ENCODE data around the gene KLHL29.

Gene KLHL29

GRCh38 chr2:23681356-23682140 is 296.6 kb downstream of the KLHL29 start:
- peaks cover 8 to 14% of the 10 kb centered on the region in 2 donors for H3K4me1 ChIP-seq (ENCODE audit: control insufficient read depth in 2 of 2, insufficient read depth in 1 of 2, low read depth in 1 of 2, low read length in 2 of 2)
- H3K9me3 ChIP-seq (replicated peaks in 1 of 2; ENCODE audit: control insufficient read depth in 2 of 2, insufficient read depth in 1 of 2, low read depth in 1 of 2, low read length in 2 of 2), result peaks cover 0 to 17% of the 10 kb centered on the region in 2 donors
- H3K4me3 ChIP-seq (ENCODE audit: low read length in 2 of 2), result no peak overlapping the region
- no peaks in the 10 kb centered on the region for H3K79me1 ChIP-seq (ENCODE audit: low read depth, low read length)
- no peak overlapping the region for H2BK120ac ChIP-seq (ENCODE audit: low read depth, low read length)
- no peak overlapping the region for H3K9ac ChIP-seq (ENCODE audit: low read depth, low read length, poor library complexity)
- H3K14ac ChIP-seq (ENCODE audit: low read length), result no peak overlapping the region
- H2AK5ac ChIP-seq (ENCODE audit: low read depth, low read length), result peak overlapping the region; percentile 71
- no peak overlapping the region for H4K8ac ChIP-seq (ENCODE audit: low read depth, low read length)
- no peak overlapping the region for H3K4me2 ChIP-seq (ENCODE audit: insufficient read depth, low read length, poor library complexity, severe bottlenecking)
- no peaks in the 10 kb centered on the region for H3K27me3 ChIP-seq (ENCODE audit: control insufficient read depth in 3 of 3, insufficient read depth in 3 of 3, low read depth in 1 of 3, low read length in 3 of 3)
- no peak overlapping the region for H4K91ac ChIP-seq (ENCODE audit: low read depth, low read length, poor library complexity)
- H2BK5ac ChIP-seq (ENCODE audit: low read length), result no peak overlapping the region
- no peaks in the 10 kb centered on the region for H3K36me3 ChIP-seq (replicated peaks in 1 of 2; ENCODE audit: control insufficient read depth in 2 of 2, insufficient read depth in 2 of 2, low read length in 2 of 2)
- H3K27ac ChIP-seq (replicated peaks; ENCODE audit: low read length), result no peak overlapping the region
- DNase-seq (ENCODE audit: low spot score), result no peak
- no peak overlapping the region for H2BK12ac ChIP-seq (ENCODE audit: low read length)
- H3K23ac ChIP-seq (ENCODE audit: low read depth, low read length, poor library complexity), result no peak overlapping the region
- H3K18ac ChIP-seq (ENCODE audit: low read length), result no peak overlapping the region
- no peak overlapping the region for H2BK15ac ChIP-seq (ENCODE audit: low read length)
- WGBS, 2 donors (ENCODE audit: extremely low coverage in 2 of 2, insufficient read length in 2 of 2, insufficient replicate concordance in 1 of 2), result no CpG with 5 or more reads among the region's 15 CpGs
- H2AFZ ChIP-seq (ENCODE audit: low read length), result no peak overlapping the region
- H3K4ac ChIP-seq (ENCODE audit: low read length), result no peak overlapping the region

GRCh38 chr2:23682481-23682880 is 297.5 kb downstream of the KLHL29 start:
- Histone ChIP-seq H2BK120ac (ENCODE audit: low read depth, low read length) (no peak overlapping the region), H4K8ac (ENCODE audit: low read depth, low read length) (no peak overlapping the region), H2BK12ac (ENCODE audit: low read length) (no peak overlapping the region), H3K27ac (replicated peaks; ENCODE audit: low read length) (no peak overlapping the region), H3K4me1 (ENCODE audit: control insufficient read depth in 2 of 2, insufficient read depth in 1 of 2, low read depth in 1 of 2, low read length in 2 of 2) (peaks cover 8 to 16% of the 10 kb centered on the region in 2 donors), H2BK15ac (ENCODE audit: low read length) (no peak overlapping the region), H3K23ac (ENCODE audit: low read depth, low read length, poor library complexity) (peak overlapping the region; percentile 17), H3K4ac (ENCODE audit: low read length) (no peak overlapping the region), H3K9ac (ENCODE audit: low read depth, low read length, poor library complexity) (no peak overlapping the region), H3K14ac (ENCODE audit: low read length) (no peak overlapping the region), H3K9me3 (replicated peaks in 1 of 2; ENCODE audit: control insufficient read depth in 2 of 2, insufficient read depth in 1 of 2, low read depth in 1 of 2, low read length in 2 of 2) (peaks cover 0 to 17% of the 10 kb centered on the region in 2 donors), H2BK5ac (ENCODE audit: low read length) (no peak overlapping the region), H3K27me3 (ENCODE audit: control insufficient read depth in 3 of 3, insufficient read depth in 3 of 3, low read depth in 1 of 3, low read length in 3 of 3) (no peaks in the 10 kb centered on the region), H3K4me3 (ENCODE audit: low read length in 2 of 2) (no peak overlapping the region), H3K79me1 (ENCODE audit: low read depth, low read length) (no peaks in the 10 kb centered on the region), H2AK5ac (ENCODE audit: low read depth, low read length) (peak overlapping the region; percentile 71), H3K4me2 (ENCODE audit: insufficient read depth, low read length, poor library complexity, severe bottlenecking) (no peak overlapping the region), H2AFZ (ENCODE audit: low read length) (no peak overlapping the region), H3K18ac (ENCODE audit: low read length) (peak overlapping the region; percentile 16), H3K36me3 (replicated peaks in 1 of 2; ENCODE audit: control insufficient read depth in 2 of 2, insufficient read depth in 2 of 2, low read length in 2 of 2) (no peaks in the 10 kb centered on the region), H4K91ac (ENCODE audit: low read depth, low read length, poor library complexity) (no peak overlapping the region)
- DNase-seq (ENCODE audit: low spot score), result no peak
- WGBS, 2 donors (ENCODE audit: extremely low coverage in 2 of 2, insufficient read length in 2 of 2, insufficient replicate concordance in 1 of 2), result no CpG with 5 or more reads among the region's 11 CpGs

- no peak overlapping the region for H3K14ac ChIP-seq (ENCODE audit: low read length)
- H3K9me3 ChIP-seq (replicated peaks in 1 of 2; ENCODE audit: control insufficient read depth in 2 of 2, insufficient read depth in 1 of 2, low read depth in 1 of 2, low read length in 2 of 2), result peaks cover 0 to 17% of the 10 kb centered on the region in 2 donors
- no peak overlapping the region for H2BK15ac ChIP-seq (ENCODE audit: low read length)
- H3K23ac ChIP-seq (ENCODE audit: low read depth, low read length, poor library complexity), result peak overlapping the region; percentile 17
- no peaks in the 10 kb centered on the region for H3K27me3 ChIP-seq (ENCODE audit: control insufficient read depth in 3 of 3, insufficient read depth in 3 of 3, low read depth in 1 of 3, low read length in 3 of 3)
- no peak for DNase-seq (ENCODE audit: low spot score)
- H3K4me1 ChIP-seq (ENCODE audit: control insufficient read depth in 2 of 2, insufficient read depth in 1 of 2, low read depth in 1 of 2, low read length in 2 of 2), result peaks cover 8 to 16% of the 10 kb centered on the region in 2 donors
- H3K27ac ChIP-seq (replicated peaks; ENCODE audit: low read length), result no peak overlapping the region
- H2BK120ac ChIP-seq (ENCODE audit: low read depth, low read length), result no peak overlapping the region
- H3K4ac ChIP-seq (ENCODE audit: low read length), result no peak overlapping the region
- no peaks in the 10 kb centered on the region for H3K79me1 ChIP-seq (ENCODE audit: low read depth, low read length)
- H4K8ac ChIP-seq (ENCODE audit: low read depth, low read length), result no peak overlapping the region
- no peak overlapping the region for H3K4me2 ChIP-seq (ENCODE audit: insufficient read depth, low read length, poor library complexity, severe bottlenecking)
- H3K18ac ChIP-seq (ENCODE audit: low read length), result peak overlapping the region; percentile 11
- no peak overlapping the region for H3K9ac ChIP-seq (ENCODE audit: low read depth, low read length, poor library complexity)
- no peak overlapping the region for H2AFZ ChIP-seq (ENCODE audit: low read length)
- no CpG with 5 or more reads among the region's 7 CpGs for WGBS, 2 donors (ENCODE audit: extremely low coverage in 2 of 2, insufficient read length in 2 of 2, insufficient replicate concordance in 1 of 2)
- peak overlapping the region; percentile 57 for H2AK5ac ChIP-seq (ENCODE audit: low read depth, low read length)
- H2BK12ac ChIP-seq (ENCODE audit: low read length), result no peak overlapping the region
- no peak overlapping the region for H4K91ac ChIP-seq (ENCODE audit: low read depth, low read length, poor library complexity)
- H3K36me3 ChIP-seq (replicated peaks in 1 of 2; ENCODE audit: control insufficient read depth in 2 of 2, insufficient read depth in 2 of 2, low read length in 2 of 2), result no peaks in the 10 kb centered on the region
- H3K4me3 ChIP-seq (ENCODE audit: low read length in 2 of 2), result no peak overlapping the region
- no peak overlapping the region for H2BK5ac ChIP-seq (ENCODE audit: low read length)
These were observed 298.0 kb downstream of the KLHL29 start for GRCh38 chr2:23683001-23683400.

GRCh38 chr2:23684395-23685176 is 299.6 kb downstream of the KLHL29 start:
- Histone ChIP-seq H2BK120ac (ENCODE audit: low read depth, low read length) (no peak overlapping the region), H3K27me3 (ENCODE audit: control insufficient read depth in 3 of 3, insufficient read depth in 3 of 3, low read depth in 1 of 3, low read length in 3 of 3) (no peaks in the 10 kb centered on the region), H2AK5ac (ENCODE audit: low read depth, low read length) (no peak overlapping the region), H3K4ac (ENCODE audit: low read length) (no peak overlapping the region), H3K27ac (replicated peaks; ENCODE audit: low read length) (no peak overlapping the region), H3K18ac (ENCODE audit: low read length) (peak overlapping the region; percentile 33), H4K8ac (ENCODE audit: low read depth, low read length) (no peak overlapping the region), H3K9ac (ENCODE audit: low read depth, low read length, poor library complexity) (no peak overlapping the region), H3K23ac (ENCODE audit: low read depth, low read length, poor library complexity) (no peak overlapping the region), H3K14ac (ENCODE audit: low read length) (no peak overlapping the region), H3K4me3 (ENCODE audit: low read length in 2 of 2) (peak overlapping the region in 1 of 2 donors; percentile 18), H2BK12ac (ENCODE audit: low read length) (no peak overlapping the region), H4K91ac (ENCODE audit: low read depth, low read length, poor library complexity) (no peak overlapping the region), H3K4me1 (ENCODE audit: control insufficient read depth in 2 of 2, insufficient read depth in 1 of 2, low read depth in 1 of 2, low read length in 2 of 2) (peaks cover 12 to 16% of the 10 kb centered on the region in 2 donors), H3K36me3 (replicated peaks in 1 of 2; ENCODE audit: control insufficient read depth in 2 of 2, insufficient read depth in 2 of 2, low read length in 2 of 2) (no peaks in the 10 kb centered on the region), H2AFZ (ENCODE audit: low read length) (peak overlapping the region; percentile 23), H3K4me2 (ENCODE audit: insufficient read depth, low read length, poor library complexity, severe bottlenecking) (no peak overlapping the region), H3K9me3 (replicated peaks in 1 of 2; ENCODE audit: control insufficient read depth in 2 of 2, insufficient read depth in 1 of 2, low read depth in 1 of 2, low read length in 2 of 2) (peaks cover 0 to 3% of the 10 kb centered on the region in 2 donors), H2BK15ac (ENCODE audit: low read length) (no peak overlapping the region), H3K79me1 (ENCODE audit: low read depth, low read length) (no peaks in the 10 kb centered on the region), H2BK5ac (ENCODE audit: low read length) (no peak overlapping the region)
- DNase-seq (ENCODE audit: low spot score), result no peak
- WGBS, 2 donors (ENCODE audit: extremely low coverage in 2 of 2, insufficient read length in 2 of 2, insufficient replicate concordance in 1 of 2), result no CpG with 5 or more reads among the region's 19 CpGs
